HL-60 (cell line): ENCODE data around the gene GK2.

ENCODE experiments used
- DNase-seq, 2 experiments: peaks; one replicate each; pipeline ENCODE4 v3.0.0-alpha.2; 2010 to 2020; ENCODE audit warnings: low read depth in 1 of 2, low spot score in 1 of 2
- H3K27ac ChIP-seq: fragments of 250-450 bp; sonication (Bioruptor Pico); replicated peaks from 2 replicates; pipeline ENCODE4 v1.5.1; 2020; ENCODE audit warnings: mild to moderate bottlenecking, moderate library complexity
- H3K27me3 ChIP-seq: fragments of 250-450 bp; sonication (Bioruptor Pico); 2 replicates; pipeline ENCODE4 v1.5.1; 2021; ENCODE audit warnings: mild to moderate bottlenecking, moderate library complexity; ENCODE audit not compliant: insufficient read depth, poor library complexity, severe bottlenecking
- H3K4me3 ChIP-seq: replicated peaks from 2 replicates; pipeline ENCODE4 v1.5.1; 2011; ENCODE audit warnings: mild to moderate bottlenecking, control low read depth, low read length; ENCODE audit not compliant: insufficient read depth
- GABPA ChIP-seq: IDR thresholded peaks from 2 replicates; pipeline ENCODE4 v1.6.1; 2012; ENCODE audit warnings: low read depth
- POLR2AphosphoS5 ChIP-seq: IDR thresholded peaks from 2 replicates; pipeline ENCODE4 v1.6.1; 2012; ENCODE audit warnings: low read depth
- SPI1 ChIP-seq: IDR thresholded peaks from 2 replicates; pipeline ENCODE4 v1.6.1; 2012; ENCODE audit warnings: low read depth, mild to moderate bottlenecking, borderline replicate concordance
- long read RNA-seq: library from polyadenylated mRNA; unstranded; transcript quantifications from one replicate; pipeline ENCODE4 v2.0.0, GENCODE V29; 2020
- TF ChIP-seq, protein P1 (sequence below): IDR thresholded peaks from 2 replicates; pipeline ENCODE4 v1.6.1; 2012; ENCODE audit warnings: low read depth; ENCODE audit not compliant: insufficient replicate concordance
- TF ChIP-seq, protein P2 (sequence below): IDR thresholded peaks from one replicate; pipeline ENCODE4 v1.5.1; 2011; ENCODE audit warnings: low read length, control low read depth, inconsistent platforms; ENCODE audit not compliant: insufficient read depth

Gene GK2
- long read RNA-seq: 0 reads

- TF ChIP-seq, protein P1, sequence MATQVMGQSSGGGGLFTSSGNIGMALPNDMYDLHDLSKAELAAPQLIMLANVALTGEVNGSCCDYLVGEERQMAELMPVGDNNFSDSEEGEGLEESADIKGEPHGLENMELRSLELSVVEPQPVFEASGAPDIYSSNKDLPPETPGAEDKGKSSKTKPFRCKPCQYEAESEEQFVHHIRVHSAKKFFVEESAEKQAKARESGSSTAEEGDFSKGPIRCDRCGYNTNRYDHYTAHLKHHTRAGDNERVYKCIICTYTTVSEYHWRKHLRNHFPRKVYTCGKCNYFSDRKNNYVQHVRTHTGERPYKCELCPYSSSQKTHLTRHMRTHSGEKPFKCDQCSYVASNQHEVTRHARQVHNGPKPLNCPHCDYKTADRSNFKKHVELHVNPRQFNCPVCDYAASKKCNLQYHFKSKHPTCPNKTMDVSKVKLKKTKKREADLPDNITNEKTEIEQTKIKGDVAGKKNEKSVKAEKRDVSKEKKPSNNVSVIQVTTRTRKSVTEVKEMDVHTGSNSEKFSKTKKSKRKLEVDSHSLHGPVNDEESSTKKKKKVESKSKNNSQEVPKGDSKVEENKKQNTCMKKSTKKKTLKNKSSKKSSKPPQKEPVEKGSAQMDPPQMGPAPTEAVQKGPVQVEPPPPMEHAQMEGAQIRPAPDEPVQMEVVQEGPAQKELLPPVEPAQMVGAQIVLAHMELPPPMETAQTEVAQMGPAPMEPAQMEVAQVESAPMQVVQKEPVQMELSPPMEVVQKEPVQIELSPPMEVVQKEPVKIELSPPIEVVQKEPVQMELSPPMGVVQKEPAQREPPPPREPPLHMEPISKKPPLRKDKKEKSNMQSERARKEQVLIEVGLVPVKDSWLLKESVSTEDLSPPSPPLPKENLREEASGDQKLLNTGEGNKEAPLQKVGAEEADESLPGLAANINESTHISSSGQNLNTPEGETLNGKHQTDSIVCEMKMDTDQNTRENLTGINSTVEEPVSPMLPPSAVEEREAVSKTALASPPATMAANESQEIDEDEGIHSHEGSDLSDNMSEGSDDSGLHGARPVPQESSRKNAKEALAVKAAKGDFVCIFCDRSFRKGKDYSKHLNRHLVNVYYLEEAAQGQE: no peak
- TF ChIP-seq, protein P2, sequence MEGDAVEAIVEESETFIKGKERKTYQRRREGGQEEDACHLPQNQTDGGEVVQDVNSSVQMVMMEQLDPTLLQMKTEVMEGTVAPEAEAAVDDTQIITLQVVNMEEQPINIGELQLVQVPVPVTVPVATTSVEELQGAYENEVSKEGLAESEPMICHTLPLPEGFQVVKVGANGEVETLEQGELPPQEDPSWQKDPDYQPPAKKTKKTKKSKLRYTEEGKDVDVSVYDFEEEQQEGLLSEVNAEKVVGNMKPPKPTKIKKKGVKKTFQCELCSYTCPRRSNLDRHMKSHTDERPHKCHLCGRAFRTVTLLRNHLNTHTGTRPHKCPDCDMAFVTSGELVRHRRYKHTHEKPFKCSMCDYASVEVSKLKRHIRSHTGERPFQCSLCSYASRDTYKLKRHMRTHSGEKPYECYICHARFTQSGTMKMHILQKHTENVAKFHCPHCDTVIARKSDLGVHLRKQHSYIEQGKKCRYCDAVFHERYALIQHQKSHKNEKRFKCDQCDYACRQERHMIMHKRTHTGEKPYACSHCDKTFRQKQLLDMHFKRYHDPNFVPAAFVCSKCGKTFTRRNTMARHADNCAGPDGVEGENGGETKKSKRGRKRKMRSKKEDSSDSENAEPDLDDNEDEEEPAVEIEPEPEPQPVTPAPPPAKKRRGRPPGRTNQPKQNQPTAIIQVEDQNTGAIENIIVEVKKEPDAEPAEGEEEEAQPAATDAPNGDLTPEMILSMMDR: no peak
- no peak for TF ChIP-seq SPI1
- TF ChIP-seq POLR2AphosphoS5: no peak
- TF ChIP-seq GABPA: no peak
- no peak within 1 kb of the TSS for H3K4me3 ChIP-seq
- no peak for DNase-seq
- no peaks in the 10 kb centered on the region for H3K27me3 ChIP-seq
- no peak within 1 kb of the TSS for H3K27ac ChIP-seq
Observed at GRCh38 chr4:79408063-79408462, at the start of gene GK2. Gene GK2 (minus strand): TSS chr4:79408228. CDS start chr4:79408200, 28 bp downstream.

GRCh38 chr4:79455216-79455615 lies 47.2 kb upstream of the GK2 start:
- Histone ChIP-seq H3K27me3 (no peaks in the 10 kb centered on the region), H3K27ac (no peak overlapping the region), H3K4me3 (no peak overlapping the region)
- no peak for DNase-seq
- TF ChIP-seq POLR2AphosphoS5: no peak
- TF ChIP-seq, protein P1: no peak
- no peak for TF ChIP-seq GABPA
- TF ChIP-seq SPI1: no peak
- TF ChIP-seq, protein P2: no peak

- no peaks in the 10 kb centered on the region for H3K27me3 ChIP-seq
- H3K27ac ChIP-seq: no peak overlapping the region
- H3K4me3 ChIP-seq: no peak overlapping the region
- DNase-seq: no peak
- TF ChIP-seq SPI1 (no peak), POLR2AphosphoS5 (no peak), GABPA (no peak)
- TF ChIP-seq, protein P1: no peak
- TF ChIP-seq, protein P2: no peak
Observed at GRCh38 chr4:79454656-79455055, 46.6 kb upstream of the GK2 start.
